GM21367 (cell line): ENCODE results near the gene AGTPBP1.

Source experiments
- ATAC-seq: cut with Tn5 transposase; IDR thresholded peaks from one replicate; pipeline ENCODE4 v1.9.1; 2021; ENCODE audit not compliant: unreplicated experiment

The AGTPBP1 gene

GRCh38 chr9:85502815-85503655 is 238.7 kb downstream of the AGTPBP1 start:
- ATAC-seq = no peak

DNA sequence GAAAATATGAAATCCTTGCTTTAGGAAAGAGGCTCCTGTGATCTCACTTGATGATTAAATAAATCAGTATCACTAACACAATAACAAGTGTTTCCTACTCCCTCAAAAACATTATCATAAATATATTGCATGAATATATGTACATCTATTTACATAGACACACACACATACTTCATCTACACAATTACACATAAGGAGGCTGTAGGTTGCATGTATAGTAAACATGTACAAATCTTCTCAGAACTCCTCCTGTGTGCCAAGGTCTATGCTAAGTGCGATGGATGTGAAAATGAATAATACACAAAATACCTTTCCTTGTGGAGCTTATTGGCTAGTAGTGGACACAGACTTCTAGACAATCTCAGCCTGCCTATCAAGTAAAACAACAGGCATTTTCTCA is 239.9 kb downstream of the AGTPBP1 start:
- no peak for ATAC-seq

- ATAC-seq = no peak
These were observed 240.3 kb downstream of the AGTPBP1 start for GRCh38 chr9:85501456-85501855.
